ENCODE measurements around the gene POU6F2. TPM values are rescaled to one million over a fixed set of nuclear protein-coding genes. Genes with fewer than 3 reads are reported as not detected.

Gene POU6F2
- total RNA-seq, 1 donor from 2014 or later = 1.1 TPM

DNA sequence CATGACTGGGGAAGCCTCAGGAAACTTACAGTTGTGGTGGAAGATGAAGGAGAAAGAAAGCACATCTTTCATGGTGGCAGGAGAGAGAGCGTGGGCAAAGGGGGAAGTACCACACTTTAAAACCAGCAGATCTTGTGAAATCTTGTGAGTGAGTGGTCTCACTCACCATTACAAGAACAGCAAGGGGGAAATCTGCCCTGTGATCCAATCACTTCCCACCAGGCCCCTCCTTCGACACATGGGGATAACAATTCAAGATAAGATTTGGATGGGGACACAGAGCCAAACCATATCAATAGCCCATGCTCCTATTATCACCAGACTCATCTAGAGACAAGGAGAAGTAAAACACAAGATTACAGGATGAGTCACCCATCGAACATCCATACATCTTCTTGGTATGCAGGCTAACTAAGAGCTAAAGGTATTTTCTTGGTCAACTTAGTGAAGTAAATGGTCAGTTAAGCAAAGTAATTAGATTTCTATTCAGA, 533.2 kb downstream of the POU6F2 start:
- peaks cover 6% of the 10 kb centered on the region for H3K27me3 Mint-ChIP-seq (ENCODE audit: unreplicated experiment)
- H3K9me3 Mint-ChIP-seq (ENCODE audit: unreplicated experiment) = no peaks in the 10 kb centered on the region
- H3K4me3 Mint-ChIP-seq (ENCODE audit: unreplicated experiment) = no peak overlapping the region
- peaks cover 28% of the 10 kb centered on the region for H3K4me1 Mint-ChIP-seq (ENCODE audit: unreplicated experiment)
- H3K27ac Mint-ChIP-seq (ENCODE audit: unreplicated experiment) = no peak overlapping the region
- DNase-seq (ENCODE audit: low spot score) = no peak
- TF ChIP-seq, protein P1, sequence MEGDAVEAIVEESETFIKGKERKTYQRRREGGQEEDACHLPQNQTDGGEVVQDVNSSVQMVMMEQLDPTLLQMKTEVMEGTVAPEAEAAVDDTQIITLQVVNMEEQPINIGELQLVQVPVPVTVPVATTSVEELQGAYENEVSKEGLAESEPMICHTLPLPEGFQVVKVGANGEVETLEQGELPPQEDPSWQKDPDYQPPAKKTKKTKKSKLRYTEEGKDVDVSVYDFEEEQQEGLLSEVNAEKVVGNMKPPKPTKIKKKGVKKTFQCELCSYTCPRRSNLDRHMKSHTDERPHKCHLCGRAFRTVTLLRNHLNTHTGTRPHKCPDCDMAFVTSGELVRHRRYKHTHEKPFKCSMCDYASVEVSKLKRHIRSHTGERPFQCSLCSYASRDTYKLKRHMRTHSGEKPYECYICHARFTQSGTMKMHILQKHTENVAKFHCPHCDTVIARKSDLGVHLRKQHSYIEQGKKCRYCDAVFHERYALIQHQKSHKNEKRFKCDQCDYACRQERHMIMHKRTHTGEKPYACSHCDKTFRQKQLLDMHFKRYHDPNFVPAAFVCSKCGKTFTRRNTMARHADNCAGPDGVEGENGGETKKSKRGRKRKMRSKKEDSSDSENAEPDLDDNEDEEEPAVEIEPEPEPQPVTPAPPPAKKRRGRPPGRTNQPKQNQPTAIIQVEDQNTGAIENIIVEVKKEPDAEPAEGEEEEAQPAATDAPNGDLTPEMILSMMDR (IDR thresholded peaks at IDR 0.05; ENCODE audit: unreplicated experiment) = no peak
- no peaks in the 10 kb centered on the region for H3K36me3 Mint-ChIP-seq (ENCODE audit: low read depth, unreplicated experiment)

DNA sequence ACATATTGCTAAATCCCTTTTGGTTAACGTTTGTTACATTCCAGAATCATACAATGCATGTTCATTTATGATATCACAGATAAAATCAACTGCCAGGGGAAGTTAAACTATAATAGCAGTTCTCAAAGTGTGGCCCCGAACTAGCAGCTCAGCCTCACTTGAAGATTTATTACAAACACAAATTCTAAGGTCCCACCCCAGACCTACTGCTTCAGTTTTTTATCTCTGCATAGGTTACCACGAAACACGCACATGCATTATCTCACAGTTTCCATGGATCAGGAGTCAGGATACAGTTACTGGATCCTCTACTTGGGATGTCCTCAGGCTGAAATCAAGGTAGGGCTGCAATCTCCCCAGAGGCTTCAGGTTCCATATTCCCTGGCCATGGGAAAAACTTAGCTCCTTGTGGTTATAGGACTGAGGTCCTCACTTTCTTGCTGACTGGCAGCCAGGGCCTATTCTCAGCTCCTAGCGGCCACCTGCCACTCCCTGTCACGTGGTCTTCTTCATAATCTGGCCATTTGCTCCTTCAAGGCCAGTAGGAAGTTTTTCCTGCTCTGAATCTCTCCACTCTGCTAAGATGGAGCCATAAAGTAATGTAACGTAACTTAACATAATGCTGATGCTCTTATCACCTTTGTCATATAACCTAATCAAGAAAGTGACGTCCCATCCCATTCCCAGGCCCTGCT, 538.0 kb downstream of the POU6F2 start:
- no peaks in the 10 kb centered on the region for H3K9me3 Mint-ChIP-seq (ENCODE audit: unreplicated experiment)
- TF ChIP-seq, protein P1 (IDR thresholded peaks at IDR 0.05; ENCODE audit: unreplicated experiment) = no peak
- no peaks in the 10 kb centered on the region for H3K36me3 Mint-ChIP-seq (ENCODE audit: low read depth, unreplicated experiment)
- peaks cover 13% of the 10 kb centered on the region for H3K4me1 Mint-ChIP-seq (ENCODE audit: unreplicated experiment)
- peaks cover 4% of the 10 kb centered on the region for H3K27me3 Mint-ChIP-seq (ENCODE audit: unreplicated experiment)
- no peak overlapping the region for H3K4me3 Mint-ChIP-seq (ENCODE audit: unreplicated experiment)
- DNase-seq (ENCODE audit: low spot score) = no peak
- H3K27ac Mint-ChIP-seq (ENCODE audit: unreplicated experiment) = no peak overlapping the region

DNA sequence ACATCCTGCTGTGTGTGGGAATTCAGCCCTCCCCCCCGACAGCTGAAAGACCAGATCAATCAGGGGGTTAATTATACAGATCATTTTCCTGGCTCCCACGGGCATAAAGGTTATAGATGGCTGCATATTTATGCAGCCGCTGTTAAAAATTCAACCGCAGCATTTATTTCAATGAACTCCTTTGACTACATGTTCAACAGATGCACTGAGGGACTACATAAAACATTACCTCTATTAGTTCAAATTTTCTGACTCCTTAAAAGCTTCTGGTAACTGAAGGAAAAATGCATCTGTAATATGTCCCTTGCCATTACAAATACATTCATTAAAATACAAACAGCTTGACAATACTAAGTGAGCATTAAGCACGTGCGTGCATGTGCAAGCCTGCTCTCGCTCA, 538.8 kb downstream of the POU6F2 start:
- H3K4me3 Mint-ChIP-seq (ENCODE audit: unreplicated experiment) = no peak overlapping the region
- no peaks in the 10 kb centered on the region for H3K36me3 Mint-ChIP-seq (ENCODE audit: low read depth, unreplicated experiment)
- no peaks in the 10 kb centered on the region for H3K9me3 Mint-ChIP-seq (ENCODE audit: unreplicated experiment)
- H3K27me3 Mint-ChIP-seq (ENCODE audit: unreplicated experiment) = peaks cover 4% of the 10 kb centered on the region
- TF ChIP-seq, protein P1 (IDR thresholded peaks at IDR 0.05; ENCODE audit: unreplicated experiment) = no peak
- peaks cover 8% of the 10 kb centered on the region for H3K4me1 Mint-ChIP-seq (ENCODE audit: unreplicated experiment)
- DNase-seq (ENCODE audit: low spot score) = no peak
- H3K27ac Mint-ChIP-seq (ENCODE audit: unreplicated experiment) = no peak overlapping the region

DNA sequence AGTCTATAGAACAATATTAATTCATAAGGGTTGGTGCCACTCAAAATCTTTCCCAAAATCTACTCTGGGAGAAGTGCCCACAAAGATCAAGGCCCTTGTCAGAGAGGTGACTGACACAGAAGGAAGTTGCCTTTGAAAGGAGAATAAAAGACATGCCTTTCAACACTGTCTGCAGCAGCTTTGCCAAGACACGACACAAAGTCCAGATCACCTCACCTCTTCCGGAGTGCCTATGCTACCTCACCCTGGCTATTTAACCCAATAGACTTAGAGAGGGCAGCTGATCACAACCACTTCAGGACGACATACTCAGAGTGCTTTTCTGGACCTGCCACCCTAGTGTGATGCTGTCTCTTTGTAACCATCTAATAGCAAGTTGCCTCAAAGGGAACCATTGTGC, 539.5 kb downstream of the POU6F2 start:
- Mint-ChIP-seq H3K4me1 (ENCODE audit: unreplicated experiment) (peaks cover 8% of the 10 kb centered on the region), H3K4me3 (ENCODE audit: unreplicated experiment) (no peak overlapping the region), H3K27me3 (ENCODE audit: unreplicated experiment) (no peaks in the 10 kb centered on the region), H3K27ac (ENCODE audit: unreplicated experiment) (no peak overlapping the region), H3K36me3 (ENCODE audit: low read depth, unreplicated experiment) (no peaks in the 10 kb centered on the region), H3K9me3 (ENCODE audit: unreplicated experiment) (no peaks in the 10 kb centered on the region)
- no peak for DNase-seq (ENCODE audit: low spot score)
- TF ChIP-seq, protein P1 (IDR thresholded peaks at IDR 0.05; ENCODE audit: unreplicated experiment) = no peak

Other genes starting within 250 kb of the POU6F2 start
- 104 TPM for gene VPS41, start 68.7 kb upstream of the POU6F2 start, total RNA-seq (ENCODE audit: unreplicated experiment)